Peyer's patch (tissue), 4 donors: ENCODE data around the gene GZF1. TPM values are rescaled to one million over a fixed set of nuclear protein-coding genes. Genes with fewer than 3 reads are reported as not detected.
"Not testable (repeated sequence)": the region's sequence is repeated elsewhere in the genome, so short reads cannot be mapped to it uniquely, and the experiment has no call there.

ENCODE experiments used
- DNase-seq, 3 donors: peaks; one replicate each; pipeline ENCODE4 v3.0.0-alpha.2; 2017 to 2019
- H3K27ac ChIP-seq, 4 donors: fragments of 200-600 bp; sonication (generic); one replicate each; pipeline ENCODE4 v1.5.1; 2016 to 2019
- H3K27me3 ChIP-seq, 2 donors: fragments of 200-600 bp; sonication (generic); one replicate each; pipeline ENCODE4 v1.5.1; 2019
- H3K36me3 ChIP-seq, 3 donors: fragments of 200-600 bp; sonication (generic); one replicate each; pipeline ENCODE4 v1.5.1; 2016 to 2019
- H3K4me1 ChIP-seq, 4 donors: fragments of 200-600 bp; sonication (generic); one replicate each; pipeline ENCODE4 v1.5.1; 2016 to 2019
- H3K4me3 ChIP-seq, 4 donors: fragments of 200-600 bp; sonication (generic); 1 replicate in 3 of 4; 2 replicates in 1 of 4; pipeline ENCODE4 v1.5.1; 2016 to 2019; ENCODE audit warnings: mild to moderate bottlenecking in 1 of 4
- H3K9me3 ChIP-seq, 4 donors: fragments of 200-600 bp; sonication (generic); one replicate each; pipeline ENCODE4 v1.5.1; 2016 to 2019; ENCODE audit warnings: mild to moderate bottlenecking in 1 of 4
- POLR2A ChIP-seq, 2 donors: fragments of 450-650 bp; IDR thresholded peaks; one replicate each; pipeline ENCODE4 v1.5.1; 2017; ENCODE audit warnings: antibody characterized with exemption in 2 of 2, mild to moderate bottlenecking in 2 of 2, moderate library complexity in 2 of 2
- total RNA-seq, 4 donors: library from RNA; depleted of rRNA; stranded (reverse); fragments of >200 nt; gene quantifications; one replicate each; pipeline ENCODE4 v1.1.0, GENCODE V29; 2016
- TF ChIP-seq, protein P1 (sequence below), 6 experiments: fragments of 450-650 bp in 4 of 6; fragments of 200-600 bp in 2 of 6; sonication (generic) in 1 of 6; IDR thresholded peaks; one replicate each; pipeline ENCODE4 v1.5.1; 2017 to 2019; ENCODE audit warnings: antibody characterized with exemption in 6 of 6, mild to moderate bottlenecking in 3 of 6, moderate library complexity in 1 of 6

GZF1 gene
- total RNA-seq, 4 donors from 2014 or later: 5.8 to 14.5 (median 7.9) TPM

GRCh38 chr20:23344336-23344735 is 17.6 kb upstream of the GZF1 start:
- no peak for DNase-seq
- no peaks in the 10 kb centered on the region for H3K9me3 ChIP-seq
- TF ChIP-seq POLR2A (IDR thresholded peaks at IDR 0.05): no peak
- TF ChIP-seq, protein P1, sequence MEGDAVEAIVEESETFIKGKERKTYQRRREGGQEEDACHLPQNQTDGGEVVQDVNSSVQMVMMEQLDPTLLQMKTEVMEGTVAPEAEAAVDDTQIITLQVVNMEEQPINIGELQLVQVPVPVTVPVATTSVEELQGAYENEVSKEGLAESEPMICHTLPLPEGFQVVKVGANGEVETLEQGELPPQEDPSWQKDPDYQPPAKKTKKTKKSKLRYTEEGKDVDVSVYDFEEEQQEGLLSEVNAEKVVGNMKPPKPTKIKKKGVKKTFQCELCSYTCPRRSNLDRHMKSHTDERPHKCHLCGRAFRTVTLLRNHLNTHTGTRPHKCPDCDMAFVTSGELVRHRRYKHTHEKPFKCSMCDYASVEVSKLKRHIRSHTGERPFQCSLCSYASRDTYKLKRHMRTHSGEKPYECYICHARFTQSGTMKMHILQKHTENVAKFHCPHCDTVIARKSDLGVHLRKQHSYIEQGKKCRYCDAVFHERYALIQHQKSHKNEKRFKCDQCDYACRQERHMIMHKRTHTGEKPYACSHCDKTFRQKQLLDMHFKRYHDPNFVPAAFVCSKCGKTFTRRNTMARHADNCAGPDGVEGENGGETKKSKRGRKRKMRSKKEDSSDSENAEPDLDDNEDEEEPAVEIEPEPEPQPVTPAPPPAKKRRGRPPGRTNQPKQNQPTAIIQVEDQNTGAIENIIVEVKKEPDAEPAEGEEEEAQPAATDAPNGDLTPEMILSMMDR (IDR thresholded peaks at IDR 0.05): no peak
- H3K27ac ChIP-seq: no peak overlapping the region
- H3K4me3 ChIP-seq: no peak overlapping the region
- H3K36me3 ChIP-seq: no peaks in the 10 kb centered on the region
- no peaks in the 10 kb centered on the region for H3K27me3 ChIP-seq
- peaks cover 0 to 4% (median 3%) of the 10 kb centered on the region in 4 donors for H3K4me1 ChIP-seq

GRCh38 chr20:23346002-23346401 is 16.0 kb upstream of the GZF1 start:
- peaks cover 0 to 5% (median 5%) of the 10 kb centered on the region in 4 donors for H3K4me1 ChIP-seq
- no peaks in the 10 kb centered on the region for H3K9me3 ChIP-seq
- no peaks in the 10 kb centered on the region for H3K36me3 ChIP-seq
- H3K27ac ChIP-seq: no peak overlapping the region
- TF ChIP-seq, protein P1 (IDR thresholded peaks at IDR 0.05): no peak
- no peaks in the 10 kb centered on the region for H3K27me3 ChIP-seq
- DNase-seq: no peak
- no peak overlapping the region for H3K4me3 ChIP-seq

- H3K9me3 ChIP-seq: no peaks in the 10 kb centered on the region
- H3K4me3 ChIP-seq: no peak overlapping the region
- no peak overlapping the region for H3K27ac ChIP-seq
- peaks cover 0 to 18% (median 9%) of the 10 kb centered on the region in 4 donors for H3K4me1 ChIP-seq
- no peak for DNase-seq
- TF ChIP-seq, protein P1 (IDR thresholded peaks at IDR 0.05): no peak
- TF ChIP-seq POLR2A (IDR thresholded peaks at IDR 0.05): no peak
- H3K36me3 ChIP-seq: no peaks in the 10 kb centered on the region
- H3K27me3 ChIP-seq: no peaks in the 10 kb centered on the region
Observed at GRCh38 chr20:23347791-23348190, 14.2 kb upstream of the GZF1 start.

- not testable (repeated sequence) for H3K36me3 ChIP-seq, H3K27ac ChIP-seq, H3K27me3 ChIP-seq, DNase-seq, H3K4me3 ChIP-seq, H3K9me3 ChIP-seq
- peaks cover 0 to 18% (median 9%) of the 10 kb centered on the region in 4 donors for H3K4me1 ChIP-seq
Observed at GRCh38 chr20:23348510-23348909, 13.5 kb upstream of the GZF1 start.

- Histone ChIP-seq H3K4me1 (peaks cover 0 to 18% (median 9%) of the 10 kb centered on the region in 4 donors), H3K9me3 (no peaks in the 10 kb centered on the region), H3K4me3 (peak overlapping the region; percentile 69 to 96 (median 86)), H3K27ac (peak overlapping the region; percentile 90 to 98 (median 95)), H3K36me3 (peaks cover 0 to 6% (median 0%) of the 10 kb centered on the region in 3 donors), H3K27me3 (no peaks in the 10 kb centered on the region)
- DNase-seq: peak in 2 of 3 donors; percentile 77 to 90
- TF ChIP-seq, protein P1 (IDR thresholded peaks at IDR 0.05): peak; percentile 53 to 73 (median 66)
- no peak for TF ChIP-seq POLR2A (IDR thresholded peaks at IDR 0.05)
Observed at GRCh38 chr20:23349338-23350195, 12.4 kb upstream of the GZF1 start.

GRCh38 chr20:23350196-23350903 is 11.6 kb upstream of the GZF1 start, which contains the start of gene NXT1:
Gene NXT1, plus strand, starts transcription at chr20:23350791. Its CDS starts 3,251 bp downstream, at chr20:23354042.
- Histone ChIP-seq H3K27me3 (no peaks in the 10 kb centered on the region), H3K4me3 (peak within 1 kb of the TSS; percentile 69 to 96 (median 86)), H3K4me1 (peaks cover 0 to 18% (median 9%) of the 10 kb centered on the region in 4 donors), H3K36me3 (peaks cover 0 to 13% (median 0%) of the 10 kb centered on the region in 3 donors), H3K9me3 (no peaks in the 10 kb centered on the region), H3K27ac (peak within 1 kb of the TSS; percentile 90 to 98 (median 95))
- DNase-seq: peak; percentile 94 to 98 (median 95)
- TF ChIP-seq, protein P1 (IDR thresholded peaks at IDR 0.05): peak in 1 of 6 experiments; percentile 13
- peak; percentile 58 to 69 for TF ChIP-seq POLR2A (IDR thresholded peaks at IDR 0.05)
